Thyroid gland (tissue), 4 donors: Measurements from ENCODE around the gene DLK1. TPM values are rescaled to one million over a fixed set of nuclear protein-coding genes. Genes with fewer than 3 reads are reported as not detected.

Source experiments
- DNase-seq, 2 donors: peaks; one replicate each; pipeline ENCODE4 v3.0.0-alpha.2; 2019
- H3K27ac ChIP-seq, 3 donors: fragments of 200-600 bp; sonication (generic); 1 replicate in 2 of 3; 2 replicates in 1 of 3; pipeline ENCODE4 v1.5.1; 2016 to 2019; ENCODE audit warnings: mild to moderate bottlenecking in 1 of 3, moderate library complexity in 1 of 3
- H3K27me3 ChIP-seq: fragments of 200-600 bp; sonication (generic); one replicate; pipeline ENCODE4 v1.5.1; 2019
- H3K36me3 ChIP-seq, 2 donors: fragments of 200-600 bp; sonication (generic); one replicate each; pipeline ENCODE4 v1.5.1; 2016 to 2019
- H3K4me1 ChIP-seq, 2 donors: fragments of 200-600 bp; sonication (generic); one replicate each; pipeline ENCODE4 v1.5.1; 2017 to 2019
- H3K4me3 ChIP-seq, 3 donors: fragments of 200-600 bp; sonication (generic); replicated peaks in 1 of 3; 1 replicate in 2 of 3; 2 replicates in 1 of 3; pipeline ENCODE4 v1.5.1; 2016; ENCODE audit warnings: mild to moderate bottlenecking in 1 of 3
- H3K9me3 ChIP-seq: fragments of 200-600 bp; sonication (generic); one replicate; pipeline ENCODE4 v1.5.1; 2017
- POLR2A ChIP-seq, 2 donors: fragments of 450-650 bp; IDR thresholded peaks; one replicate each; pipeline ENCODE4 v1.6.1; 2017; ENCODE audit warnings: antibody characterized with exemption in 2 of 2, mild to moderate bottlenecking in 2 of 2, moderate library complexity in 1 of 2
- WGBS, 2 donors: methylation state at CpG; one replicate each; pipeline ENCODE4 v1.1.5; 2017; 5-methylcytosine and 5-hydroxymethylcytosine counted together
- intact Hi-C: fragments of 100-400 bp; cut with DNase I; formaldehyde crosslinking; loops from one replicate; pipeline ENCODE4 v1.15.1; 2023
- total RNA-seq, 4 donors: library from RNA; depleted of rRNA; stranded (reverse); fragments of >200 nt; gene quantifications; one replicate each; pipeline ENCODE4 v1.2.3, GENCODE V29; 2016
- TF ChIP-seq, protein P1 (sequence below), 6 experiments: fragments of 200-600 bp in 3 of 6; fragments of 450-650 bp in 3 of 6; sonication (generic) in 3 of 6; IDR thresholded peaks; one replicate each; pipeline ENCODE4 v1.5.1; 2016 to 2019; ENCODE audit warnings: antibody characterized with exemption in 6 of 6, mild to moderate bottlenecking in 2 of 6, inconsistent platforms in 1 of 6, moderate library complexity in 1 of 6

The DLK1 gene
- total RNA-seq, 4 donors from 2014 or later: 0.40 TPM; not detected in 3

DNA sequence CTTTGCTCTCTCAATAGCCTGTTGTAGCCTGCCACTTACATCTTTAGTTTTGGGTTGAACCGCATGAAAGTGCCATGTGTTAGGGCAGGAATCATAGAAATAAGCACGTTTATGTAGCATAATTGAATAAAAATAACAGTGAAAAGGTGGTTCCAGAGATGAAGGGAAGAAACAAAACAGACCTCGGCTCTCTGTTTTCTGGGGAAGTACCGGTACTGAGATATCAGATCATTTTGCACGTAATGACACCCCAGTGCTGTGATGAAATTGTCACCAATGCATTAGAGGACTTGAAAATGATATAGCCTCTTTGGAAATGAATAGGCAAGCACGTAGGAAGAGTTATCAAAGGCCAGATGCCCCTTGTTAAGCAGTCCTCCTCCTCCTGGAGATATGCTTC is 42.5 kb upstream of the DLK1 start:
- H3K4me1 ChIP-seq: no peaks in the 10 kb centered on the region
- no peaks in the 10 kb centered on the region for H3K27me3 ChIP-seq
- H3K9me3 ChIP-seq: no peaks in the 10 kb centered on the region
- DNase-seq: no peak
- no peaks in the 10 kb centered on the region for H3K36me3 ChIP-seq
- no peak for TF ChIP-seq POLR2A (IDR thresholded peaks at IDR 0.05)
- WGBS, 2 donors: 66 to 80% methylated on average over 6 of the region's 6 CpGs
- intact Hi-C loops: no loop called here
- no peak overlapping the region for H3K27ac ChIP-seq
- no peak overlapping the region for H3K4me3 ChIP-seq

DNA sequence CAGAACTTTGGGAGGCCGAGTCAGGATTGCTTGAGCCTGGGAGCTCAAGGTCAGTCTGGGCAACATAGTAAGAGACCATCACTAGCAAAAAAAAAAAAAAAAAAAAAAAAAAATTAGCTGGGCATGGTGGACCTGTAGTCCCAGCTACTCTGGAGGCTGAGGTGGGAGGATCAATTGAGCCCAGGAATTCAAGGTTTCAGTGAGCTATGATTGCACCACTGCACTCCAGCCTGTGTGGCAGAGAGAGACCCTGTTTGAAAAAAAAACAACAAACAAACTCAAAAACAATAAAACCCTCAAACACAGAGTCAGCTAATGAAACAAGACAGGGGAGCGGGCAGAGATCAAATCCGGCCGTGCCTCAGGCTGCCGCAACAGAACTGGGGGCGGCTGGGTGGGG is 41.7 kb upstream of the DLK1 start:
- WGBS, 2 donors: 85 to 87% methylated on average over 6 of the region's 6 CpGs
- intact Hi-C loops: no loop called here

DNA sequence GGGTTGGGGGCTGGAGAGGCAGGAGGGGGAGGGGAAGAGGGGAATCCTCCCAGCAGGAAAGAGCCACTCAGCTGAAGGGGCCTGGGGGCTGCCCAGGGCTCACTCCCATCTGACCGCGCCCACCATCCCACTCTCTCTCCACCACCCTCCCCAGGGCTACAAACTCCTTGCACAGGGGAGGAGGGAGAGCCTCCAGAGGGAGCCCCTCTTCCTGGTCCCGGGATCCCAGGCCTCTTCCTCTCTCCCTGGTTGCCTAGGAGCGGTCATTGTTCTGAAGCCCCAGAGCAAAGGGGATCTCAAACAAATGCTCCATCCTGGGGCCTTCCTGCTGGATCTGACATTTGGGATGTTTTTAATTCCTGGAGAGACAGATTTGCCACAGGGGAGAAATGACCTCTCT is 39.8 kb upstream of the DLK1 start:
- TF ChIP-seq, protein P1, sequence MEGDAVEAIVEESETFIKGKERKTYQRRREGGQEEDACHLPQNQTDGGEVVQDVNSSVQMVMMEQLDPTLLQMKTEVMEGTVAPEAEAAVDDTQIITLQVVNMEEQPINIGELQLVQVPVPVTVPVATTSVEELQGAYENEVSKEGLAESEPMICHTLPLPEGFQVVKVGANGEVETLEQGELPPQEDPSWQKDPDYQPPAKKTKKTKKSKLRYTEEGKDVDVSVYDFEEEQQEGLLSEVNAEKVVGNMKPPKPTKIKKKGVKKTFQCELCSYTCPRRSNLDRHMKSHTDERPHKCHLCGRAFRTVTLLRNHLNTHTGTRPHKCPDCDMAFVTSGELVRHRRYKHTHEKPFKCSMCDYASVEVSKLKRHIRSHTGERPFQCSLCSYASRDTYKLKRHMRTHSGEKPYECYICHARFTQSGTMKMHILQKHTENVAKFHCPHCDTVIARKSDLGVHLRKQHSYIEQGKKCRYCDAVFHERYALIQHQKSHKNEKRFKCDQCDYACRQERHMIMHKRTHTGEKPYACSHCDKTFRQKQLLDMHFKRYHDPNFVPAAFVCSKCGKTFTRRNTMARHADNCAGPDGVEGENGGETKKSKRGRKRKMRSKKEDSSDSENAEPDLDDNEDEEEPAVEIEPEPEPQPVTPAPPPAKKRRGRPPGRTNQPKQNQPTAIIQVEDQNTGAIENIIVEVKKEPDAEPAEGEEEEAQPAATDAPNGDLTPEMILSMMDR (IDR thresholded peaks at IDR 0.05): no peak
- TF ChIP-seq POLR2A (IDR thresholded peaks at IDR 0.05): no peak
- Histone ChIP-seq H3K4me1 (no peaks in the 10 kb centered on the region), H3K4me3 (no peak overlapping the region), H3K36me3 (no peaks in the 10 kb centered on the region), H3K9me3 (no peaks in the 10 kb centered on the region), H3K27me3 (no peaks in the 10 kb centered on the region), H3K27ac (no peak overlapping the region)
- 64% methylated on average over 2 of the region's 4 CpGs; no CpG with 5 or more reads in 1 of the 2 donors for WGBS, 2 donors
- DNase-seq: no peak
- intact Hi-C loops: no loop called here

More for the DNA sequence above, 41.7 kb upstream of the DLK1 start:
- TF ChIP-seq, protein P1 (IDR thresholded peaks at IDR 0.05): no peak
- no peak for TF ChIP-seq POLR2A (IDR thresholded peaks at IDR 0.05)
- Histone ChIP-seq H3K27ac (no peak overlapping the region), H3K4me1 (no peaks in the 10 kb centered on the region), H3K27me3 (no peaks in the 10 kb centered on the region), H3K4me3 (no peak overlapping the region), H3K9me3 (no peaks in the 10 kb centered on the region), H3K36me3 (no peaks in the 10 kb centered on the region)
- no peak for DNase-seq

DNA sequence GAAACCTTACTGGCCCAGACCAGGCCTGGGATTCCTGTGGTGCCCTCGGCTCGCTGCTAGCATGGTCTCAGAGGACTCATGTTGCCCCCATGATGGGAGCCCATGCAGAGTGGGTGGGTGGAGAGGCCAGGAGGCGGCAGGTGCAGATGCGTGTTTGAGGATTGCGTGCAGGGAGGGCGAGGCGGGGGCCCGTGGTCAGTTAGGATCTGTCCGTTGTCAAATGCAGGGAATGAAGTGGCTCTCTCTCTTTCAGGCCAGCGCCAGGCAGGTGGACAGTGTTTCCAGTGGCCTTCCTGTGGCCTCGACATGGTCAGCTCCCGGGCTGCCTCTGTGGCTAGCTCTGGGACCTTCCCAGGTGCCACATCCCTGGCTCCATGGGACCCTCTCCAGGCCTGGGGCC is 39.3 kb upstream of the DLK1 start:
- Histone ChIP-seq H3K27me3 (no peaks in the 10 kb centered on the region), H3K9me3 (no peaks in the 10 kb centered on the region), H3K27ac (no peak overlapping the region), H3K4me3 (no peak overlapping the region), H3K4me1 (no peaks in the 10 kb centered on the region), H3K36me3 (no peaks in the 10 kb centered on the region)
- 81 to 93% methylated on average over 11 of the region's 12 CpGs for WGBS, 2 donors
- no peak for DNase-seq
- TF ChIP-seq, protein P1 (IDR thresholded peaks at IDR 0.05): no peak
- TF ChIP-seq POLR2A (IDR thresholded peaks at IDR 0.05): no peak
- intact Hi-C loops: no loop called here

DNA sequence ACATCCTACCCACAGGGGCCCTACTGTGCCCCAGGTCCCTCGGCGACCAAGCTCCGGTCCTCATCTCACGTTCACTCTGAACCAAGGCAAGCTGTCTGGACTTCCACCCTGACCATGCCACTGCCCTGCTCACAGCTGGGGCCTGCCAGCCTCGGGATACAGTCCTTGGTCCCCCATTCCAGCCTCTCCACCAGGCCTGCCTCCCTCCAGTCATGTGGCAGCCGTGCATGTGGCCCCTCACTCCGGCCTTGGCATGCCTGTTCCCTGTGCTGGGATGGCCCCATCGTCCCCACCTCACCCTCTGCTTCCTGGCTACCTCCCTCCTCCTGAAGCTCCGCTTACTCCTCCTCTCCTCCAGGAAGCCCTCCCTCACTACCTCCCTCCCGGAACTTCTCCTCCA is 38.6 kb upstream of the DLK1 start:
- TF ChIP-seq, protein P1 (IDR thresholded peaks at IDR 0.05): no peak
- TF ChIP-seq POLR2A (IDR thresholded peaks at IDR 0.05): no peak
- Histone ChIP-seq H3K27ac (no peak overlapping the region), H3K4me3 (no peak overlapping the region), H3K9me3 (no peaks in the 10 kb centered on the region), H3K4me1 (no peaks in the 10 kb centered on the region), H3K27me3 (no peaks in the 10 kb centered on the region), H3K36me3 (no peaks in the 10 kb centered on the region)
- intact Hi-C loops: no loop called here
- 77 to 80% methylated on average over 10 of the region's 10 CpGs for WGBS, 2 donors
- no peak for DNase-seq
